ENCODE results near the gene F5.

Gene F5

GRCh38 chr1:169588112-169588511, 1.8 kb upstream of the F5 start:
- no peak for DNase-seq

- no peak for DNase-seq
Observed at GRCh38 chr1:169586067-169586394, 250 bp downstream of the F5 start.

- DNase-seq = no peak
Observed at GRCh38 chr1:169585181-169585580, 1.1 kb downstream of the F5 start.

GRCh38 chr1:169584483-169585144, 1.7 kb downstream of the F5 start:
- no peak for DNase-seq

- DNase-seq = no peak
Observed at GRCh38 chr1:169577981-169578738, 8.1 kb downstream of the F5 start.

- DNase-seq = no peak
Observed at GRCh38 chr1:169576935-169577331, 9.3 kb downstream of the F5 start.

- DNase-seq = no peak
Observed at GRCh38 chr1:169576241-169576934, 9.9 kb downstream of the F5 start.

GRCh38 chr1:169574336-169574735, 11.9 kb downstream of the F5 start:
- DNase-seq = no peak

GRCh38 chr1:169572187-169572586, 14.1 kb downstream of the F5 start:
- no peak for DNase-seq

GRCh38 chr1:169571450-169571849, 14.8 kb downstream of the F5 start:
- DNase-seq = no peak

GRCh38 chr1:169570172-169570574, 16.1 kb downstream of the F5 start:
- DNase-seq = no peak

GRCh38 chr1:169568497-169568896, 17.8 kb downstream of the F5 start:
- DNase-seq = no peak

GRCh38 chr1:169565335-169566271, 20.7 kb downstream of the F5 start:
- DNase-seq = no peak

- no peak for DNase-seq
Observed at GRCh38 chr1:169563650-169564049, 22.6 kb downstream of the F5 start.

- DNase-seq = no peak
Observed at GRCh38 chr1:169563019-169563615, 23.2 kb downstream of the F5 start.

GRCh38 chr1:169561692-169562091, 24.6 kb downstream of the F5 start:
- DNase-seq = no peak

GRCh38 chr1:169557131-169557530, 29.1 kb downstream of the F5 start:
- DNase-seq = no peak

- no peak for DNase-seq
Observed at GRCh38 chr1:169550294-169550693, 36.0 kb downstream of the F5 start.

- DNase-seq = no peak
Observed at GRCh38 chr1:169548282-169548681, 38.0 kb downstream of the F5 start.

- peak; percentile 27 for DNase-seq
Observed at GRCh38 chr1:169546087-169546995, 39.9 kb downstream of the F5 start.

GRCh38 chr1:169545472-169545871, 40.8 kb downstream of the F5 start:
- no peak for DNase-seq

Measured in right kidney (tissue), 1 donor.